Measurements from ENCODE around the gene TNP1. TPM values are rescaled to one million over a fixed set of nuclear protein-coding genes. Genes with fewer than 3 reads are reported as not detected.

The TNP1 gene
- total RNA-seq, 4 donors from 2014 or later = not detected

GRCh38 chr2:216903470-216903869 lies 43.6 kb upstream of the TNP1 start:
- TF ChIP-seq POLR2A (IDR thresholded peaks at IDR 0.05) (no peak), CTCF (IDR thresholded peaks at IDR 0.05) (no peak)
- intact Hi-C loops (cut with DNase I; ENCODE audit: low total_unique reads) = no loop called here
- Histone ChIP-seq H3K36me3 (no peaks in the 10 kb centered on the region), H3K9me3 (peaks cover 0 to 13% of the 10 kb centered on the region in 2 donors), H3K27ac (no peak overlapping the region), H3K4me3 (no peak overlapping the region), H3K27me3 (no peaks in the 10 kb centered on the region), H3K4me1 (no peaks in the 10 kb centered on the region)
- no peak for DNase-seq

- no peak for DNase-seq
- Histone ChIP-seq H3K4me1 (no peaks in the 10 kb centered on the region), H3K4me3 (no peak overlapping the region), H3K9me3 (peaks cover 0 to 13% of the 10 kb centered on the region in 2 donors), H3K27me3 (no peaks in the 10 kb centered on the region), H3K36me3 (no peaks in the 10 kb centered on the region), H3K27ac (no peak overlapping the region)
- intact Hi-C loops (cut with DNase I; ENCODE audit: low total_unique reads) = no loop called here
- no peak for TF ChIP-seq CTCF (IDR thresholded peaks at IDR 0.05)
- TF ChIP-seq POLR2A (IDR thresholded peaks at IDR 0.05) = no peak
These were observed 41.4 kb upstream of the TNP1 start for GRCh38 chr2:216901273-216901672.

GRCh38 chr2:216900406-216900805 lies 40.5 kb upstream of the TNP1 start:
- H3K4me3 ChIP-seq = no peak overlapping the region
- intact Hi-C loops (cut with DNase I; ENCODE audit: low total_unique reads) = no loop called here
- no peak for TF ChIP-seq CTCF (IDR thresholded peaks at IDR 0.05)
- no peak for TF ChIP-seq POLR2A (IDR thresholded peaks at IDR 0.05)

GRCh38 chr2:216897561-216898203 lies 37.8 kb upstream of the TNP1 start:
- Histone ChIP-seq H3K36me3 (no peaks in the 10 kb centered on the region), H3K27me3 (no peaks in the 10 kb centered on the region)
- TF ChIP-seq CTCF (IDR thresholded peaks at IDR 0.05) (no peak), POLR2A (IDR thresholded peaks at IDR 0.05) (no peak)

More at GRCh38 chr2:216900406-216900805, 40.5 kb upstream of the TNP1 start:
- H3K36me3 ChIP-seq = no peaks in the 10 kb centered on the region
- peaks cover 0 to 13% of the 10 kb centered on the region in 2 donors for H3K9me3 ChIP-seq
- H3K4me1 ChIP-seq = no peaks in the 10 kb centered on the region
- no peak for DNase-seq
- H3K27me3 ChIP-seq = no peaks in the 10 kb centered on the region
- H3K27ac ChIP-seq = no peak overlapping the region

GRCh38 chr2:216890138-216890537 lies 30.3 kb upstream of the TNP1 start:
- no peaks in the 10 kb centered on the region for H3K4me1 ChIP-seq
- intact Hi-C loops (cut with DNase I; ENCODE audit: low total_unique reads) = no loop called here
- no peaks in the 10 kb centered on the region for H3K9me3 ChIP-seq
- H3K4me3 ChIP-seq = no peak overlapping the region
- no peaks in the 10 kb centered on the region for H3K27me3 ChIP-seq
- H3K36me3 ChIP-seq = no peaks in the 10 kb centered on the region
- H3K27ac ChIP-seq = no peak overlapping the region
- no peak for TF ChIP-seq CTCF (IDR thresholded peaks at IDR 0.05)
- no peak for TF ChIP-seq POLR2A (IDR thresholded peaks at IDR 0.05)
- DNase-seq = no peak

More at GRCh38 chr2:216897561-216898203, 37.8 kb upstream of the TNP1 start:
- intact Hi-C loops (cut with DNase I; ENCODE audit: low total_unique reads) = no loop called here
- no peak overlapping the region for H3K4me3 ChIP-seq
- peaks cover 0 to 8% of the 10 kb centered on the region in 2 donors for H3K9me3 ChIP-seq
- peak; percentile 39 to 65 for DNase-seq
- H3K4me1 ChIP-seq = no peaks in the 10 kb centered on the region
- H3K27ac ChIP-seq = peak overlapping the region; percentile 37 to 60

Data from uterus (tissue), 4 donors.